RCC 7860 (cell line): ENCODE measurements around the gene AKAP9.
"Not testable (repeated sequence)": the region's sequence is repeated elsewhere in the genome, so short reads cannot be mapped to it uniquely, and the experiment has no call there.

Experiments used
- DNase-seq: peaks from one replicate; pipeline ENCODE4 v3.0.0-alpha.2; 2015; ENCODE audit warnings: low spot score
- FAIRE-seq: peaks from 2 replicates; lab custom pipeline; 2012; peaks lifted over from hg19 to GRCh38; lab: Jason Lieb, UNC

AKAP9 gene

DNA sequence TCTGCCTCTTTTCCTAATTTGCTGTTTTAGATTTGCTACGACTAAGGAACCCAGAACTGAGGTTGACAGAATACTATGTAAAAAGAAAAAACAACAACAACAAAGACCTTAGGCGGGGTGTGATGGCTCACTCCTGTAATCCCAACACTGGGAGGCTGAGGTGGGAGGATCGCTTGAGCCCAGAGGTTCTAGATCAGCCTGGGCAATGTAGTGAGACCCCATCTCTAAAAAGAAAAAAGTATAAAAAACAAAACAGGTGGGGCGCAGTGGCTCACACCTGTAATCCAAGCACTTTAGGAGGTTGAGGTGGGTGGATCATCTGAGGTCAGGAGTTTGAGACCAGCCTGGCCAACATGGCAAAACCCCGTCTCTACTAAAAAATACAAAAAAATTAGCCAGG, 4.3 kb downstream of the AKAP9 start:
- FAIRE-seq, DNase-seq: not testable (repeated sequence)

DNA sequence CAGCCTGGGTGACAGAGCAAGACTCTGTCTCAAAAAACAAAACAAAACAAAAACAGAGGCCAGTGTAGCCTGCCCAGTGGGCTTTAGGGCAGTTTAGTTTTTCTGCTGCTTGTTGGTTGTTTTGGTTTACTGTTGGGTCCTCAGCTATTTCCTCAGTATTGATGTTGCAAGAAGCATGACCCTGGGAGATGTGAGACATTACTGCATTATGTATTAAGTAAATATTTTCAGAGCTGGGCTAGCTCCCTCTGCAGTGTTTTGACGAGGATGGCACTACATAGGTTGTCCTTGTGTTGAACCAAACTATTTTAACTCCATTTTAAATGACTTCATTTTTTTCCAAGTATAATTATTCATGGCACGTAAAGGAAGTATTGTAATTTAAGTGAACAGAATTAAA, 4.8 kb downstream of the AKAP9 start:
- no peak for DNase-seq
- FAIRE-seq, result no peak

DNA sequence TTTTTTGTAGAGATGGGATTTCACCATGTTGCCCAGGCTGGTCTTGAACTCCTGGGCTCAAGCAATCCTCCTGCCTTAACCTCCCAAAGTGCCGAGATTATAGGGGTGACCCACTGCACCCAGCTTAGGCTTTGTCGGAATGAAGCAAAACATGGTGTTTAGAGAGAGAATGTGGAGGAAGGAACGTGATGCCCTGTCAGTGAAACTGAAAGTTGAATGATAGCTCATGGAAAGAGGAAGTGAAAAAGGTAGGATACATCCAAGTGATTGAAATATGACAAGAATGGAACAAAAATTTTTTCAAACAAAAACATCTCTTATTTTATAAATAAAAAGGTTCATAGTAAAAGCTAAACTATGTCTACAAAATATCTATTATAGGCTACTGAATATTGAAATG, 5.9 kb downstream of the AKAP9 start:
- FAIRE-seq, result no peak
- DNase-seq, result no peak

DNA sequence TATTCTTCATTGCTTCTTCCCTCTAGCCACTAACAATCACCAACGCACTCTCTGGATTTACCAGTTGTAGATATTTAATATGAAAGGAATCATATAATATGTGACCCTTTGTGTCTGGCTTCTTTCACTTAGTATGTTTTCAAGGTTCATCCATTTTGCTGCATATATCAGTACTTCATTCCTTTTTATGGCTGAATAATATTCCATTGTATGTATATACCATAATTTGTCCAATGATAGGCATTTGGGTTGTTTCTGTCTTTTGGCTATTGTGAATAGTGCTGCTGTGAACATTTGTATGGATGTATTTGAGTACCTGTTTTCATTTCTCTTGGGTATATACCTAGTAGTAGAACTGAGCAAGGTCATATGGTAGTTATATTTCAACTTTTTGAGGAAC, 7.3 kb downstream of the AKAP9 start:
- no peak for DNase-seq
- no peak for FAIRE-seq

DNA sequence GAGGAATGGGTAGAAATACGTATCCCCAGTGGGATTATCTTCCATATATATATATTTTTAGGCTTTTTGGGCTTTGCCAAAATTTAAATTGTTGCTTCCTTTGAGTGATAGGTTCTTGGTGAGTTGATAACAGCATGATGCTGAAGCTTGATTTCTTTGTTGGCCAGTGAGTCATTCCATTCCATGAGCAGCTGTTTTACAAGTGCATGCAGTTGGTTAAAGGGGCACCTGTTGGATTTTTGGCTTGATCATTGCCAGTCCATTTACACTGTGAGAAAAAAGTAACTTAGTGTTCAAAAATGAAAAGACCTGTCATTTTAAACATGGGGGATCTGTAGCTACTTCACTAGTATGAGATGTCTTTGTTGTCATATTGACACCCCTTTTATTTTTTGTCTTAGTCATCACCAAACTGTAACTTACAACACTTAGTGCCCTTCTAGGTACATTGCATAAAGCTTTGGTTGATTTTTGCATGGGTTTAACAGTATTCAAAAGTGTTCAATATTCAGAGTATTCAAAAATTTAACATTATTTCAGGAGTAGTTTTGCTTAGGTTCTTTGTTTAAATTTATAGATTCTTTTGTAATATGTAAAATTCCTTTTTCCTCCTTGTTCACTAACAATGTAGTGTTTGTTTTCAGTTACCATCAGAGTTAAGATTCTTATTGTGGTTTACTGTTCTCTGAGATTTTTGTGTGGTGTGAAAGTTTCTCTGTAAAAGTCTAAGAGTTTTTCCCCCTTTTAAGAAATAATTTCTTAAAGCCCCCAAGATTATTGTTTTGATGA, 8.8 kb downstream of the AKAP9 start:
- no peak for FAIRE-seq
- DNase-seq, result no peak

DNA sequence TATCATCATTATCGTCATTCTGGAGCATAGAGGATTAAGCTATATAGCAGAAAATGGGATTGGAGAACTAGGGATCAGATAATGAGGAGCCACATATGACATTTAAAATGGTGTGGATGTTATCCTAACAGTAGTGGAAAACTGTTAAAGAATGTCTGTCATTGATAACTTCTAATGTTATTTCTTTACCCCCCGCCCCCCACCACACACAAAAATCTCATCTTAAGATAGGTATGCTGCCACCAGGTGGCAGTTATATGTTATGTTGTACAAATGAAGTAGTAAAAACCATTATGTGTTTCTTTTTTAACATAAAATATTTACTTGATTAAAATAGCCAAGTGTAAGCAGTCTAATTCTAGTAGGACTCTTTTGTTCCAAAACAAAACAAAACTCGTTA, 13.0 kb downstream of the AKAP9 start:
- DNase-seq (no peak), FAIRE-seq (peak; percentile 63)

DNA sequence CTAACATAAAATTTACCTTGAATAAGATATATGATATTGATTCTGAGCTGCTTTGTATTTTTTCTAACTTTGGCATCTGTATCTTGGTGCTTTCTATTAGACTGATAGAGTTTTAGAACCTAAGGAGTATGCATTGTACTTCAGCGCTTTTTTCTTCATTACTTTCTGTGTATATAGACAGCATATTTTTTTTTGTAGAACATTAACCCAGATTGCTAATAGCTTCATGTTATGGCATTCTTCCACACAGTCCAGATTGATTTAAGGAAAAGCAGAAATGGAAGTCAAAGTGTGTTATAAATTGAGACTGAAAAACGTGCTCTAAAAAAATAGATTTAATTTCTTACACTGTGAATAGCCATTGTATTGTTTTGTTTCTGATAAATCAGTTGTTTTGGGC, 15.8 kb downstream of the AKAP9 start:
- FAIRE-seq, result peak; percentile 68
- DNase-seq, result not testable (repeated sequence)

DNA sequence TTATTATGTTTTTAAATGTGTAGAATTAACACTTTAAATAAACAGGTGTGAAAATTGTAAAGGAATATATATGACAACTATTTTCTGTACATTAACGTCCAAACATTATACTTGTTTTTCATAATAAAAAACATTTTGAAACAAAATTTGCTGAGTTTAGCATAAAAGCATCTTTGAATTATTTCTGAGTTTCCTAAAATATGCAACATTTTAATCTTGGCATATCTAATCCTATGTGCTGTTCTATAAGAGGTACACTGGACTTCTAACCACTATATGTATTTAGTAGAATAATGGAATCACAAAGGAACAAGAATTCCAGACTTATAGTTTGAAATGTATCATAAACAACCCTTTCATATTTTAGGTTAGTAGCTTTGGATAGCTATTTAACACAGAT, 16.6 kb downstream of the AKAP9 start:
- FAIRE-seq, result no peak

DNA sequence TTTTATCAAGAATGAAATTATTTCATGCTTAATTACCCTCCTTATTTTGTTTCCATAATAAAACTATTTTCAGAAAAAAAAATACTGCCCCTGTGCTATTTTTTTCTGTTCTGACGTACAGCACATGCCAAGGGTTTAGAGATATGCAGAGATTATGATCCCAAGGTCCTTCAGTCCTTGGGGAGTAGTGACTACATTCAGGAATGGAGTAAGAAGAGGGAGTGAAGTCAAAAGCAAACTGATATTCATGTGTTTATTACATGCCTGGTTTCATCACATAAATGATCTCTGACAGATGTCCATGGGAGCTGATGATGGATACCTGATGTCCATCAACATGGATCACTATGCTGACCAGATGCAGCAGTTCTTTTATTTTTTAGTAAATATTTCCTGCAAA, 17.2 kb downstream of the AKAP9 start:
- FAIRE-seq, result no peak
- DNase-seq, result no peak

More for the DNA sequence above, 16.6 kb downstream of the AKAP9 start:
- no peak for DNase-seq

DNA sequence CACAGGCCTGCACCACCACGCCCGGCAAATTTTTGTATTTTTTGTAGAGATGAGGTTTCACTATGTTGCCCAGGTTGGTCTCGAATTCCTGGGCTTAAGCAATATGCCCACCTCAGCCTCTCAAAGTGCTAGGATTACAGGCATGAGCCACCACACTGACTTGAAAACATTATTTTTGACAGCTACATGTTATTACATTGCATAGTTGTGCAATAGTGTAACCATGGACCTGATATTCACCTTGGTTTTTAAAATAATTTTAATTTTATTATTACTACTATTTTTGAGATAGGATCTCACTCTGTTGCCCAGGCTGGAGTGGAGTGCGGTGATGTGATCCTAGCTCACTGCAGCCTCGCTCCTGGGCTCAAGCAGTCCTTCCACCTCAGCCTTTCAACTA, 18.4 kb downstream of the AKAP9 start:
- FAIRE-seq, result no peak
- DNase-seq, result no peak

DNA sequence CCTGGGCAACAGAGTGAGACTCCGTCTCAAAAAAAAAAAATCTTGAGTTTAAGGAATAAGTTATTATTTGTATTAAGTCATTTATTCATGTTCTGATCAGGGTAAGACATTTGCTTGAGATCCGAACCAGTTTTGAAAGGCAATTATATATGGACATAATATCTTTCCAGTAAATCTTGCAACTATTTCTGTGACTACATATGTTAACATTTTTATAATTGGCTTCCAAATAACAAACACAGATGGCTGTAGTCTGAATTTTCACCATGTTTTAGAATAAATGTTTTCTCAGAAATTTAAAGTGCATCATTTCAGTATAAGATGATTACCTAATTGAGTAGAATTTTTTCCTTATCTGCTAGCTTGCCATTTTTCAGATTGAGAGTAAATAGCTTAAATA, 21.2 kb downstream of the AKAP9 start:
- no peak for FAIRE-seq
- DNase-seq, result no peak

DNA sequence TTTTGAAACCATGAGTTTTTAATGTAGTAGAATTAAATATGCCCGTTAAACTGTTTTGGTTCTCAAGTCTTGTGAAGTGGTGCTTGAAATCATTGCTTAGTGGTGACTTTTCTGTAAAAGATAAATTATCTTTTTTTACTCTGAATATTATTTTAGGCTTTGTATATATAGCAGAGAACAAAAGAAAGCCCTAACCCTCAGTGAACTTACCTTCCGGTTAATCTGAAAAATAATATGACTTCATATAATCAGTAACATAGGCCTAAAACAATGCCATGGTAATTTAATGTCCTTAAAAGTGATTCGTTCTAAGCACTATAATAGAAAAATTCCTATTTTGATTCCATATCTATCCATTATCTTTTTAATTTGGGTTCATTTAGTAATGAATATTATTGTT, 21.8 kb downstream of the AKAP9 start:
- no peak for FAIRE-seq
- DNase-seq, result no peak

DNA sequence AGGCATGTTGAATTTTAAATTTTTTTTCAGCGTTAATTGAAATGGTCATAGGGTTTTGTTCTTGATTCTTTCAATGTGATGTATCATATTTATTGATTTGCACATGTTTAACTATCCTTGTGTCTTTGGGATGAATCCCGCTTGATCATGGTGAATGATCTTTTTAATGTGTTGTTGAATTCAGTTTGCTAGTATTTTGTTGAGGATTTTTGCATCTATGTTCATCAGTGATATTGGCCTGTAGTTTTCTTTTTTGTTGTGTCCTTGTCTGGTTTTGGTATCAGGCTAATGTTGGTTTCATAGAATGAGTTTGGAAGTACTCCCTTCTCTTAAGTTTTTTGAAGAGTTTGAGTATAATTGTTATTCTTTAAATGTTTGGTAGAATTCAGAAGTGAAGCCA, 26.9 kb downstream of the AKAP9 start:
- FAIRE-seq, DNase-seq: not testable (repeated sequence)

DNA sequence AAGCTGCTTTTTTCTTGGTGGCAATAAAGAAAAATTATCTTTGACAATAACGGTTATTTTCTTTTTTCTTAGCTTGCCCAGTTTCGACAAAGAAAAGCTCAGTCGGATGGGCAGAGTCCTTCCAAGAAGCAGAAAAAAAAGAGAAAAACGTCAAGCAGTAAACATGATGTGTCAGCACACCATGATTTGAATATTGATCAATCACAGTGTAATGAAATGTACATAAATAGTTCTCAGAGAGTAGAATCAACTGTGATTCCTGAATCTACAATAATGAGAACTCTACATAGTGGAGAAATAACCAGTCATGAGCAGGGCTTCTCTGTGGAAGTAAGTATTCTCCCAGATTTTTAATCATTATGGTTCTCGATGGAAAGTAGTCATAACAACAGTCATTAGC, 33.0 kb downstream of the AKAP9 start:
- FAIRE-seq, result no peak

DNA sequence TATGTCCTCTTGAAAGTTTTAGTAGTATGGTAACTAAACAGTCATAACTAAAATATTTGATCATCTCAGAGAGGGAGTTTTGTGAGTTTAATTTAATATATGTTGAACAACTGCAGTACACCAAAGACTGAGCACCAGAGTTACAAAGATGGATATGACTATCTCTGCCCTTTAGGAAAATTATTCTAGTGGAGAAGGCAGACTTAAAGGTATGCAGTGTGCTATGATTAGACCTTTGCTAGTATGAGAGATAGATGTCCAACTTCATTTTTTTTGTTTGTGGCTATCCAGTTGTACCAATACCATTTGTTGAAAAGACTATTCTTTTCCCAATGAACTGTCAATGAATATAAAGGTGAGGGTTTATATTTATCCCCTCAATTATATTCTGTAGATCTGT, 33.4 kb downstream of the AKAP9 start:
- no peak for FAIRE-seq

More for the DNA sequence above, 33.0 kb downstream of the AKAP9 start:
- DNase-seq, result no peak

DNA sequence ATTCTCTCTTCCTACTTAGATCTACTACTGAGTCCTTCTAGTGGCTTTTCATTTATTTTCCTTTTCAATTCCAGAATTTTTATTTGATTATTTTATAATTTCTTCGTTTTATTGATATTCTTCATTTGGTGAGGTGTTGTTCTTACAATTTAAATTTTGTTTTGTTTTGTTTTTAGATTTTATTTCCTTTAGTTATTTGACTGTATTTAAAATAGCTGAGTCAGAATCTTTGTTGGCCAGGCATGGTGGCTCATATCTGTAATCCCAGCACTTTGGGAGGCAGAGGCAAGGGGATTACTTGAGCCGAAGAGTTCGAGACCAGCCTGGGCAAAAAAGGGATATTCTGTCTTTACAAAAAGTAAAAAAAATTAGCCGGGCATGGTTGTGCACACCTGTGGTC, 36.1 kb downstream of the AKAP9 start:
- DNase-seq (no peak), FAIRE-seq (no peak)

More for the DNA sequence above, 33.4 kb downstream of the AKAP9 start:
- no peak for DNase-seq

DNA sequence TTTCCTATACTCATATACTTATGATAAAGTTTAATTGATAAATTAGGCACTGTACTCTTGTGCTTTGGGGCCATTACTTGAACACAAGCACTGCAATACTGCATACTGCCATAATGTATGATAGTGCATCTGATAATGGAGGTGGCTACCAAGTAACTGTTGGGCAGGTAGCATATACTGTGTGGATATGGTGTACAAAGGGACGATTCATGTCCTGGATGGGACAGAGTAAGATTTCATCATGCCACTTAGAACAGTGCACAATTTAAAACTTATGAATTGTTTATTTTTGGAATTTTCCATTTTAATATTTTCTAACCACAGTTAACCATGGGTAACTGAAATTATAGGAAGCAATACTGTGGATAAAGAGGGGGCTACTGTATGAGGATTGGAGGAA, 38.9 kb downstream of the AKAP9 start:
- DNase-seq (no peak), FAIRE-seq (no peak)

DNA sequence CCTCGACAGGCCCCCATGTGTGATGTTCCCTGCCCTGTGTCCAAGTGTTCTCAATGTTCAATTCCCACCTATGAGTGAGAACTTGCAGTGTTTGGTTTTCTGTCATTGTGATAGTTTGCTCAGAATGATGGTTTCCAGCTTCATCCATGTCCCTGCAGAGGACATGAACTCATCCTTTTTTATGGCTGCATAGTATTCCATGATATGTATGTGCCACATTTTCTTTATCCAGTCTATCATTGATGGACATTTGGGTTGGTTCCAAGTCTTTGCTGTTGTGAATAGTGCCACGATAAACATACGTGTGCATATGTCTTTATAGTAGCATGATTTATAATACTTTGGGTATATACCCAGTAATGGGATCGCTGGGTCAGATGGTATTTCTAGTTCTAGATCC, 41.7 kb downstream of the AKAP9 start:
- DNase-seq, FAIRE-seq: not testable (repeated sequence)

DNA sequence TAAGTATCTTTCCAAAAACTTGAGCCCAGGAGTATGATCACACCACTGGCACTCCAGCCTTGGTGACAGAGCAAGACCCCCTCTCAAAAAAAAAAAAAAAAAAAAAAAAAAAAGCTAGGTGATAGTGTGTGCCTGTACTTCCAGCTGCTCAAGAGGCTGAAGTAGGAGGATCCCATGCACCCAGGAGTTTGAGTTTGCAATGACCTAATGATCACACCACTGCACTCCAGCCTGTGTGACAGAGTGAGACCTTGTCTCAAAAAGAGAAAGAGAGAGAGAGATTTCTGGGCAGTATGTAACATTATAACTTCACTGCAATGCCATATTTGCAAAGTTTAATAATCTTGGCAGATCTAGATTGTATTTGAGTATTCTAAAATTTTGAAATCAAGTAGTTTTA, 47.6 kb downstream of the AKAP9 start:
- DNase-seq, result no peak
- FAIRE-seq, result no peak

DNA sequence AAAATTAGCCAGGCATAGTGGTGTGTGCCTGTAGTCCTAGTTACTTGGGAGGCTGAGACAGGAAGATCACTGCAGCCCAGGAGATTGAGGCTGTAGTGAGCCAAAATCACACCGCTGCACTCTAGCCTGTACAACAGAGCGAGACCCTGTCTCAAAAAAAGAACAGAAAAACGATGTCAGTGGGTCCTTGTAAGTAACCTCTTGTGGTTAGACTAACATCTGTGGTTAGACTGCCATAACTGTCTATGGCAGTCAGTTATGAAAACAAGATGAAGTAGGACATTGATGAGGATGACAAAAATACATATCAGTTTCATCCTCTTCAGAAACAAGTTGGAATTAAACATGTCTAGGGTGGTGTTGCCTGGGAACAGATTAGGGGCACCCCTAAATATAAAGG, 53.3 kb downstream of the AKAP9 start:
- no peak for FAIRE-seq

DNA sequence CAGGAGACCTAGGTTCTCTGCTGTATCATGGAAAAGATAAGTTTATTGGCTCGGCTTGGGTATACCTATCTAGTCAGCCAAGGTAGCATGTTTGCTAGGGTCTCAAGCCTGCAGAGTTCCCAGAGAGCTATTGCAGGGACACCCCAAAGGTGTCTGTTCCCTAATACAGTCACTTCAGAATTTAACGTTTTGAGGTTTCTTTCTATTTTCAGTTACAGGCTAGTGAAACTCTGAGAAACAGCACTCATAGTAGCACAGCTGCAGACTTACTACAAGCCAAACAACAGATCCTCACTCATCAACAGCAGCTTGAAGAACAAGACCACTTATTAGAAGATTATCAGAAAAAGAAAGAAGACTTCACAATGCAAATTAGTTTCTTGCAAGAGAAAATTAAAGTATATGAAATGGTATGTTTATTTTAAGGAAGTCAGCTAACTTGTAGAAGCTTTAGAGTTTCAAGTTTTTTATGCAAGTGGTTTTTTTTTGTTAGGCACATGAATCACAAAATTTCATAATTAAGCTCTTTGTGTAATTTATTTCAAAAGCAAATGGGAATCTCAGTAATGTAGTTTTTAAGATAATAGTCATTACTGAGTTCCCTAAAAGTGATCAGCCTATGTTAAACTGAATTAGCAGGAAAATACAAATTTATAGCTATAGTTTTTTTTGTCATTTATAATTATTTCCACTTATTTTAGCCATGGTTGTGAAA, 54.9 kb downstream of the AKAP9 start:
- FAIRE-seq (peak; percentile 21), DNase-seq (no peak)

More for the DNA sequence above, 53.3 kb downstream of the AKAP9 start:
- DNase-seq, result no peak
